Peyer's patch (tissue), 4 donors: Measurements from ENCODE around the gene NPBWR2.

Experiments used
- CTCF ChIP-seq, 6 experiments: fragments of 450-650 bp in 4 of 6; fragments of 200-600 bp in 2 of 6; sonication (generic) in 1 of 6; IDR thresholded peaks; one replicate each; pipeline ENCODE4 v1.5.1; 2017 to 2019; ENCODE audit warnings: antibody characterized with exemption in 6 of 6, mild to moderate bottlenecking in 3 of 6, moderate library complexity in 1 of 6
- POLR2A ChIP-seq, 2 donors: fragments of 450-650 bp; IDR thresholded peaks; one replicate each; pipeline ENCODE4 v1.5.1; 2017; ENCODE audit warnings: antibody characterized with exemption in 2 of 2, mild to moderate bottlenecking in 2 of 2, moderate library complexity in 2 of 2

- TF ChIP-seq CTCF (IDR thresholded peaks at IDR 0.05) (no peak), POLR2A (IDR thresholded peaks at IDR 0.05) (no peak)
Measured at GRCh38 chr20:64131406-64131805, 24.0 kb upstream of the NPBWR2 start.
